T-helper 17 cell (primary cell): ENCODE measurements around the gene WDR46. TPM values are rescaled to one million over a fixed set of nuclear protein-coding genes. Genes with fewer than 3 reads are reported as not detected.
A peak's percentile ranks its signal among the peaks of the same experiment; 100 is the strongest.

ENCODE experiments used
- ATAC-seq: fragments of 150-1000 bp; cut with Tn5 transposase; 2 replicates; pipeline ENCODE4 v1.10.0; 2021; ENCODE audit warnings: mild to moderate bottlenecking, moderate library complexity
- DNase-seq, 3 donors: peaks; one replicate each; pipeline versions ENCODE4 v3.0.0 to v3.0.0-alpha.2; 2020 to 2021
- H3K9me3 ChIP-seq: one replicate; pipeline ENCODE4 v1.7.0; 2013; ENCODE audit warnings: low read length, mild to moderate bottlenecking; ENCODE audit not compliant: control insufficient read depth, poor library complexity, severe bottlenecking
- H3K27ac Mint-ChIP-seq: one replicate; pipeline ENCODE4 v1.8.0; 2022; ENCODE audit warnings: mild to moderate bottlenecking, moderate library complexity, mixed read lengths
- H3K27me3 Mint-ChIP-seq: one replicate; pipeline ENCODE4 v1.8.0; 2022; ENCODE audit warnings: mixed read lengths
- H3K36me3 Mint-ChIP-seq: one replicate; pipeline ENCODE4 v1.8.0; 2022; ENCODE audit warnings: low read depth, mixed read lengths
- H3K4me1 Mint-ChIP-seq: one replicate; pipeline ENCODE4 v1.8.0; 2022; ENCODE audit warnings: mild to moderate bottlenecking, mixed read lengths
- H3K4me3 Mint-ChIP-seq: one replicate; pipeline ENCODE4 v1.8.0; 2022; ENCODE audit warnings: mild to moderate bottlenecking, moderate library complexity, mixed read lengths
- total RNA-seq, 4 donors: library from RNA in 2 of 4; stranded (reverse) in 2 of 4; gene quantifications; one replicate each; pipeline ENCODE4 v1.2.3 and lab custom pipeline; 2022 to 2026

The WDR46 gene, protein sequence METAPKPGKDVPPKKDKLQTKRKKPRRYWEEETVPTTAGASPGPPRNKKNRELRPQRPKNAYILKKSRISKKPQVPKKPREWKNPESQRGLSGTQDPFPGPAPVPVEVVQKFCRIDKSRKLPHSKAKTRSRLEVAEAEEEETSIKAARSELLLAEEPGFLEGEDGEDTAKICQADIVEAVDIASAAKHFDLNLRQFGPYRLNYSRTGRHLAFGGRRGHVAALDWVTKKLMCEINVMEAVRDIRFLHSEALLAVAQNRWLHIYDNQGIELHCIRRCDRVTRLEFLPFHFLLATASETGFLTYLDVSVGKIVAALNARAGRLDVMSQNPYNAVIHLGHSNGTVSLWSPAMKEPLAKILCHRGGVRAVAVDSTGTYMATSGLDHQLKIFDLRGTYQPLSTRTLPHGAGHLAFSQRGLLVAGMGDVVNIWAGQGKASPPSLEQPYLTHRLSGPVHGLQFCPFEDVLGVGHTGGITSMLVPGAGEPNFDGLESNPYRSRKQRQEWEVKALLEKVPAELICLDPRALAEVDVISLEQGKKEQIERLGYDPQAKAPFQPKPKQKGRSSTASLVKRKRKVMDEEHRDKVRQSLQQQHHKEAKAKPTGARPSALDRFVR
- total RNA-seq (10 to 100 TPM; 32.1 to 38.6 TPM), total RNA-seq (lab: John Stamatoyannopoulos, UW) (32.3 to 96.4 reads per million in 2 donors)

DNA sequence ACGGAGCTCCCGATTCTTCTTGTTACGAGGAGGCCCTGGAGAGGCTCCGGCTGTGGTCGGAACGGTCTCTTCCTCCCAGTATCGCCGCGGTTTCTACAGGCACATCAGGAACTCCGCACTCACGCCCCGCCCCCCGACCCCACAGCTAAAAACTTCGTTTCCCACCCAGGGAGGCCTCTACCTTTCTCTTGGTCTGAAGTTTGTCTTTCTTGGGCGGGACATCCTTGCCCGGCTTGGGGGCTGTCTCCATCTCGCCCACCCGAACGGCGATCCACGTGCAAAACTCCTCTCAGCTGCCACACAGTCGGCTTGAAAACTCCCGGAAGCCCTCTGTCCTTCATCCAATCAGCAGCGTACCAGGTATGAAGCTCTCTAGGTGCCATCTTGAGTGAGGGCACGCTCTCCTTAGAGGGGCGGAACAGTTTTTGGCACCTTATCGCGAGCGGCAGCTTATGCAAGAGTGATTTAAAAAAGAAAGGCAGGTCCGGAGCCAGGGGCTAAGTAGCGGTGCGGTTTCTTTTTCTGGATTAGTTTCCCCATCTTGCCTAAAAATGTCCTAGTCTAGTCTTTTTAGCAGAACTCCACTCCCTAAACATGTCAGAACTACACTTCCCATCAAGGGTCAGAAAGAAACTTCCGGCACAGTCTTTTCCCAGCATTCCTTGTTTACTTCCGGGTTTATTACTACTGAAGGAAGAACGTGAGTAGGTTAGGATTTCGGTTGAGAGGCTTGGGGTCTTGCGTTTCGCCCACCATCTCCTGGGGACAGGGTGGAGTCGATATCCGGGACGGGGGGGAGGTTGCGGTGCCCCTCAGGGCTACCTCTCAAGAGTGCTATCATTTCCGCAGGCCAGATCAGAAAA lies at the start of gene WDR46, which contains the start of gene PFDN6:
WDR46 (minus strand) TSS at position 319 of the 863 bp plus-strand sequence; CDS start at position 250, 69 bp downstream.
PFDN6 (plus strand) TSS at position 681 of the 863 bp plus-strand sequence. CDS start 256 bp downstream, outside the sequence.
- Mint-ChIP-seq H3K36me3 (peaks cover 5% of the 10 kb centered on the region), H3K4me1 (peaks cover 29% of the 10 kb centered on the region), H3K27ac (peak within 1 kb of the TSS; percentile 98), H3K27me3 (no peaks in the 10 kb centered on the region), H3K4me3 (peak within 1 kb of the TSS; percentile 100)
- DNase-seq (peak; percentile 54 to 68 (median 64)), ATAC-seq (peak; percentile 97)
- no peaks in the 10 kb centered on the region for H3K9me3 ChIP-seq

DNA sequence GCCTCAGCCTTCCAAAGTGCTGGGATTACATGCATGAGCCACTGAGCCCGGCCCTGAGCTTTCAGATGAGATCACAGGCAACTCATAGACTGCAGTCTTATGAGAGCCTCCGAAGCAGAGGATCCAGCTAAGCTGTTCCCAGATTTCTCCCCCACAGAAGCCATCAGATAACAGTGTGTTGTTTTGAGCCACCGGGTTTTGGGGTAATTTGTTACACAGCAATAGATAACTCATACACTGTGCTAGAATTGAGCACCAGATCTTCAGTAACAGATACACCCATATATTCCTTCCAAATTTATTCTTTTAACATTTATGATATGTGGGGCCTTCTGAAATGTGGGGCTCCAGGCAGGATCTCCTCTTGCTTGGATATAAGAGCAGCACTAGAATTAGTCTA lies 47.5 kb upstream of the WDR46 start:
- H3K27ac Mint-ChIP-seq: no peak overlapping the region
- no peak for DNase-seq

DNA sequence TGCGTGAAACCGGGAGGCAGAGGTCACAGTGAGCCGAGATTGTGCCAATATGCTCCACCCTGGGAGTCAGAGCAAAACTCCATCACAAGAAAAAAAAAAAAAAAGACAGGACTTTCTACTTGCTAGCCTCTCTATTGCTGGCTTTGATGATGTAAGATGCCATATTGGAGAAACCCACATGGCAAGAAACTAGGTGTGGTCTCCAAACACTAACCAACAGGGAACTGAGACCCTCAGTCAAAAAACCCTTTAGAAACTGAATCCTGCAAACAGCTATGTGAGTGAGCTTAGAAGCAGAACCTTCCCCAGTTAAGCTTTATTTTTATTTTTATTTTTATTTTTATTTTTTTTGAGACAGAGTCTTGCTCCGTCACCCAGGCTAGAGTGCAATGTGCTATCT lies 46.9 kb upstream of the WDR46 start:
- Mint-ChIP-seq H3K36me3 (no peaks in the 10 kb centered on the region), H3K27me3 (no peaks in the 10 kb centered on the region), H3K4me3 (no peak overlapping the region), H3K27ac (peak overlapping the region; percentile 56), H3K4me1 (peaks cover 3% of the 10 kb centered on the region)
- no peaks in the 10 kb centered on the region for H3K9me3 ChIP-seq
- DNase-seq (no peak), ATAC-seq (no peak)

More for the DNA sequence above, 47.5 kb upstream of the WDR46 start:
- H3K4me3 Mint-ChIP-seq: no peak overlapping the region
- peaks cover 3% of the 10 kb centered on the region for H3K4me1 Mint-ChIP-seq
- H3K27me3 Mint-ChIP-seq: no peaks in the 10 kb centered on the region
- H3K36me3 Mint-ChIP-seq: no peaks in the 10 kb centered on the region
- no peak for ATAC-seq
- H3K9me3 ChIP-seq: no peaks in the 10 kb centered on the region

DNA sequence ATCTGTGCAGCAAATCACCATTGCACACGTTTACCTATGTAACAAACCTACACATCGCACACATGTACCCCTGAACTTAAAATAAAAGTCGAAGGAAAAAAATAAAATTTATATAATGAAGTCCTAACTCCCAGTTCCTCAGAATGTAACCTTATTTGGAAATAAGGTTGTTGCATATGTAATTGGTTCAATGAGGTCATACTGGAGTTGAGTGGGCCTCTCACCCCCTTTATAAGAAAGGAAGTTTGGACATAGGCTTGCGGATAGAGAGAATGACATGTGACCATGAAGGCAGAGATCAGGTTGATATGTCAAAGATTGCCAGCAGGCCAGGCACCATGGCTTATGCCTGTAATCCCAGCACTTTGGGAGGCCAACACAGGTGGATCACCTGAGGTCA lies 44.6 kb upstream of the WDR46 start:
- Mint-ChIP-seq H3K27ac (peak overlapping the region; percentile 54), H3K36me3 (no peaks in the 10 kb centered on the region), H3K27me3 (no peaks in the 10 kb centered on the region), H3K4me3 (no peak overlapping the region), H3K4me1 (peaks cover 4% of the 10 kb centered on the region)
- no peak for ATAC-seq
- no peaks in the 10 kb centered on the region for H3K9me3 ChIP-seq
- DNase-seq: no peak

DNA sequence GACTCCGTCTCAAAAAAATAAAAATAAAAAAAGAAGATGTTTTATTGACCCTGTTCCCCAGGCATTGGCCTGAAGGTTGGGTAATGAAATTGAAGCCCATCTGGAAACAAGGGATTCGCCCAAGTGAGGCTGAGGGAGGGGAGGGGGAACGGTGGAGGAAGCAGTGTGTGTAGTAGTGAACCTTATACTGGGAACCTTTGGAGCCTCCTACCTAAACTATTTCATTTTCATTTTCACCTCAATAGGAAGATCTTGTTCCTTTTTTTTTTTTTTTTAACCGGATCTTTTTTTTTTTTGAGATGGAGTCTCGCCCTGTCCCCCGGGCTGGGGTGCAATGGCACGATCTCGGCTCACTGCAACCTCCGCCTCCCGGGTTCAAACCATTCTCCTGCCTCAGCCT lies 41.7 kb upstream of the WDR46 start:
- DNase-seq (no peak), ATAC-seq (no peak)
- Mint-ChIP-seq H3K27me3 (no peaks in the 10 kb centered on the region), H3K4me1 (peaks cover 7% of the 10 kb centered on the region), H3K36me3 (no peaks in the 10 kb centered on the region), H3K27ac (peak overlapping the region; percentile 43), H3K4me3 (no peak overlapping the region)
- no peaks in the 10 kb centered on the region for H3K9me3 ChIP-seq

DNA sequence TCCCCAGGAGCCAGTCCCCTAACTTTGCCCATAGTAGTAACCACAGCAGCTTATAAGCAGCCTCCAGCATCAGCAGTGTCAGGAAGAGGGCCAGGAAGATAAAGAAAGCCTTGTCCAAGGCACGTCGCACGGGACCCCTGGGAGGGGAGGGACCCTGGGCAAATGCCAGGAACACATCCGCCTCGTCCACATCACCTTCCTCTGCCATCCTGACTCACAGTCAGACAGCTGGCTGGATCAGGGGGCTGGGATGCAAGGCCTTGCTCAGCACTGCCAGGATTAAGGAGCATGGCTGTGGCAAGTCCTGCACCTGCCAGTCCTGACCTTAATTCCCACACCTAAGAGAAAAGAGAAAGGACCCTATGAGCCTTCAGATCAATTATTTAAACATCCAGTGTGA lies 40.0 kb upstream of the WDR46 start:
- DNase-seq (no peak), ATAC-seq (no peak)
- H3K4me3 Mint-ChIP-seq: no peak overlapping the region
- H3K36me3 Mint-ChIP-seq: no peaks in the 10 kb centered on the region
- H3K27me3 Mint-ChIP-seq: no peaks in the 10 kb centered on the region
- no peak overlapping the region for H3K27ac Mint-ChIP-seq
- H3K9me3 ChIP-seq: no peaks in the 10 kb centered on the region
- H3K4me1 Mint-ChIP-seq: peaks cover 5% of the 10 kb centered on the region

DNA sequence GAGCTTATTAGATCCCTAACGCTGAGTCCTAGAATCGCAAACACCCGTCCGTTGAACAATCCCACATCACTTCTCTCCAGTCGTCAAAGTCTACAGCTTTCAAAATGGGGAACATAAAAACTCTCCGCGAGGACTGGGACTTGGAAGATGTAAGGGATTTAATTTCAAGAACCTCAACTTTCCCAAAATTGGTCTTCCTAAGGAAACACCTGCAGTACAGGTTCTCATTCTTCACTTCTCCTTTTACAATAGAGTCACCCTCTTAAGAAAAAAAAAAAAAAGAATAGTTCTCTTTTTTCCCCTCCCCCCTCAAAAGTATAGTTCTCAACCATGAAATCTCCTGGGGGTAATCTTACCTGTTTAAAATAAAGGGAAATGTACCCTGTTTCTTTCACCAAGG lies 35.1 kb upstream of the WDR46 start:
- peak overlapping the region; percentile 100 for H3K27ac Mint-ChIP-seq
- no peaks in the 10 kb centered on the region for H3K27me3 Mint-ChIP-seq
- no peak for ATAC-seq
- no peaks in the 10 kb centered on the region for H3K9me3 ChIP-seq
- peaks cover 11% of the 10 kb centered on the region for H3K36me3 Mint-ChIP-seq
- H3K4me3 Mint-ChIP-seq: peak overlapping the region; percentile 100
- H3K4me1 Mint-ChIP-seq: peaks cover 42% of the 10 kb centered on the region
- no peak for DNase-seq

DNA sequence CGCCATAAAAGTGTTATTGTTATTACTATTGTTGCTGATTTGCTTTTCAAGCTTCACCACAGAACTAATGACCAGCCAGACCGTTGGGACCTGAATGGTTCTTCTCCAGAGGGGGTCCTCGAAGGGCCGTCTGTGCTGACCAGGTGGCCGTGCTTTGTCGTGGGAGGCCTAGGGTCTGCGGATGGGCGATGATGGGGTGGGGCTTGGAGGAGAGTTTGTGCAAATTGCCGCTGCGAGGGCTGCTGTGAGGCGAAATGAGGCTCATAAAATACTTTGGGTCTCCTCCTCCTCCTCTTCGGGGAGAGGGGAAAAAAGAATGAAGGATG lies 34.5 kb upstream of the WDR46 start:
- DNase-seq (no peak), ATAC-seq (no peak)
- Mint-ChIP-seq H3K36me3 (peaks cover 13% of the 10 kb centered on the region), H3K4me3 (peak overlapping the region; percentile 100), H3K27me3 (no peaks in the 10 kb centered on the region), H3K4me1 (peaks cover 46% of the 10 kb centered on the region), H3K27ac (peak overlapping the region; percentile 100)
- H3K9me3 ChIP-seq: no peaks in the 10 kb centered on the region

DNA sequence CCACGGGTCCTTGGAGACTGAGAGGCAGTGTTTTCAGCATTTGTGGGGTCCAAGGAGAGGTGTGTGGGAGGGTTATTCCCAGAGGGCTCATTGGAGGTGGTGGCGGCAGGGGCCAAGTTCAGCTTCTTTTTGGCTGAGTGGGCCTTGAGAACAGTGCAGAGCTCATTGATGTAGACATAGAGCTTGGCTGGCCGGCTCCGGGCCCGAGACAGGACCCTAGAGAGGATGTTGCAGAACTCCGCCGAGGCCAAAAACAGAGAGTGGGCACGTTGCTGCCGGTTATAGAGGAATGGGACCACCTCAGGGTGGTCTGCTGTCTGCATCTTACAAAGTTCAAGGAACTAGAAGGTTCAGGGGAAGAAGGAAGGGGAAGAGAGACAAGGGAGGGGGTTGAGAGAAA lies 32.2 kb upstream of the WDR46 start:
- peaks cover 59% of the 10 kb centered on the region for H3K4me1 Mint-ChIP-seq
- DNase-seq (no peak), ATAC-seq (no peak)
- H3K9me3 ChIP-seq: no peaks in the 10 kb centered on the region
- peak overlapping the region; percentile 100 for H3K4me3 Mint-ChIP-seq
- peak overlapping the region; percentile 100 for H3K27ac Mint-ChIP-seq
- H3K36me3 Mint-ChIP-seq: peaks cover 17% of the 10 kb centered on the region
- no peaks in the 10 kb centered on the region for H3K27me3 Mint-ChIP-seq

DNA sequence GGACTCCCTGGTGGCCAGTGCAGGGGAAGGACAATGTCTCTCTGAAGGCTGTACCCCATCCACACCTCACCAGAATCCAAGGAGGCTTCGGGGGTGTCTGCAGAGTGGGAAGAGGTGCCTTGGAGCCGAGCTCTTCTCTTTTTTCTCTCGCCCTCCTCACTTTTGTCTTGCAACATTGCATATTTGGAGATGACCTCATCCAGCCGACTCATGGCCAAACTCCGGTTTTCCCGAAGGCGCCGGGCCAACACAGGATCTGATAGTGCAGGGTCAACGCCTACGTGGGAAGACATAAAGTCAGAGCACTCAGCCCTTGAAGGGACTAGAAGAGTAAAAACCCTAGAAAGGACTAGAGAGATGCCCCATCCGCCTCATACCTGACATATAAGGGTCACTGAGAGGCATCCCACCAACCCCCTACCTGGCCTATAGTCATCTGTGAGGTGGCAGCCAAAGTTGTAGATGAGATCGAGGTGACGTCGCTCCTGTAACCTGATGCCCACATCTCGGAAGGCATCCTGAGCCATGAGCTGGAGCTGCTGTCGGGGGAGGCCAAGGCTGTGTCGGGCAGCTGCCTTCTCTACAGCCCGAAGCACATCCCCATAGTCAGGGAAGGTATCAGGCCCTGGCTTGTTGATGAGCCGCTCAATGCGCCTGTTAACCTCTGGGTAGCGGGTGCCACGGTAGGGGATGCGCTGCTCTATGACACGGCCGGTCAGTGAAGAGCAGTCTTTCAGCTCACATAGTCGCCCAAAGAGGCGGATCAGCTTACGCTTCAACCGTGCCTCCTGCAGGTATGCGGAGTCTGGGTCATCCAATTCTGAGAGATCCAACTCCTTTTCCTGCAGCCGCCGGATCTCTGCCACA lies 31.5 kb upstream of the WDR46 start:
- peak overlapping the region; percentile 100 for H3K4me3 Mint-ChIP-seq
- H3K9me3 ChIP-seq: no peaks in the 10 kb centered on the region
- ATAC-seq (no peak), DNase-seq (no peak)
- no peaks in the 10 kb centered on the region for H3K27me3 Mint-ChIP-seq
- H3K27ac Mint-ChIP-seq: peak overlapping the region; percentile 100
- H3K4me1 Mint-ChIP-seq: peaks cover 57% of the 10 kb centered on the region
- H3K36me3 Mint-ChIP-seq: peaks cover 18% of the 10 kb centered on the region

DNA sequence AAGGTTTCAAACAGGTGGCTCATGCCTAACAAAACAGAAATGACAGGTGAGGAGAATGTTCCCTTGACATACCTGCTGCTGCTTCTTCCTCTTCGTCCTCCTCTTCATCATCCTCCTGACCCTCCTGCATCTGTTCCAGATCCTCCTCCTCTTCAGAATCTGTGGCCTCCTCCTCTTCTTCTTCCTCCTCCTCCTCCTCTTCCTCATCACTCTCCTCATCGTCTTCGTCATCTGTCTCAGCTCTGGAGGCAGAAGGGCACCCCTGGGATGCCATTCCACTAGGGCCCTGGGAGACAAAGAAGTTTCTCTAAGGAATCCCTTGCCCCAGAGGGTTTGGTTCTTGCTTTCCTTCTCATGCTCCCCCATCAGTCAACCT lies 30.9 kb upstream of the WDR46 start:
- Mint-ChIP-seq H3K36me3 (peaks cover 18% of the 10 kb centered on the region), H3K27ac (peak overlapping the region; percentile 100), H3K27me3 (no peaks in the 10 kb centered on the region), H3K4me1 (peaks cover 62% of the 10 kb centered on the region), H3K4me3 (peak overlapping the region; percentile 78)
- no peaks in the 10 kb centered on the region for H3K9me3 ChIP-seq
- ATAC-seq: no peak
- DNase-seq: no peak

DNA sequence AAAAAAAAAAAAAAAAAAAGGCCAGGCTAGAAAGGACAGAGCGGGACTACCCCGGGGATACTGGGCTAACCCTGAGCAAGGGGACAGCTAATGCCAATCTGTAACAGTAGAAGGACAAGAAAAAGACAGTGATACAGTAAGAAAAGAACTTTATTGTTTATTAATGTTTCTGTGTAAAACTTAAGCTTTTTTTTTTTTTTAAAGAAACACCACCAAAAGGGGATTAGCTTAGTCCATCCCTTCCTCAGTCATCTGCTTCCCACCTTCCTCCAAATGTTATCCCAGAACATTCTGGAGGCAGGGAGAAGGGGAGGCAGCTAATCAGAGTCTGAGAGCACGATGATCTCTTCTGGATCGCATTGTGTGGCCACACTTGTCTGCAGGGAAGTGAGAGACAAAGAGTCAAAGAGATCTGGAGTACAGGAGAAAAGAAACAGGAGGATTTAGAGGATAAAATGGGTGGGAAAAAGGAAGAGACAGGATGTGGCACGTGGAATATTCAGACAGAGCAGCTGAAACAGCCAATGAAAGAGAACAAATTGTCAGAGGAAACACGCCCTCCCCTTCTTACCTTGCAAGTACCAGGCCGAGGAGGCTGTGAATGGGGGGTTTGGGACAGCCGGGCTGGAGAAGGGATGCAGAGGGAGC lies 29.5 kb upstream of the WDR46 start:
- DNase-seq: no peak
- no peak for ATAC-seq
- Mint-ChIP-seq H3K4me1 (peaks cover 66% of the 10 kb centered on the region), H3K4me3 (peak overlapping the region; percentile 96), H3K27ac (peak overlapping the region; percentile 99), H3K36me3 (peaks cover 18% of the 10 kb centered on the region), H3K27me3 (no peaks in the 10 kb centered on the region)
- no peaks in the 10 kb centered on the region for H3K9me3 ChIP-seq
